Aorta (tissue), 5 donors: Measurements from ENCODE around the gene RNPEPL1. TPM values are rescaled to one million over a fixed set of nuclear protein-coding genes. Genes with fewer than 3 reads are reported as not detected.

Source experiments
- ATAC-seq: fragments of 200-7000 bp; cut with Tn5 transposase; one replicate; pipeline ENCODE4 v1.9.1; 2022; ENCODE audit warnings: moderate library complexity; ENCODE audit not compliant: low FRiP score
- DNase-seq, 2 donors: peaks; one replicate each; pipeline ENCODE4 v3.0.0-alpha.2; 2020
- H3K27ac ChIP-seq, 2 donors: one replicate each; pipeline ENCODE4 v1.5.1; 2013; ENCODE audit warnings: low read length in 2 of 2, mild to moderate bottlenecking in 2 of 2, moderate library complexity in 2 of 2, control low read depth in 1 of 2, inconsistent platforms in 1 of 2, low read depth in 1 of 2
- H3K27me3 ChIP-seq, 2 donors: one replicate each; pipeline ENCODE4 v1.6.1; 2013; ENCODE audit warnings: control low read depth in 1 of 2, low read length in 1 of 2, mild to moderate bottlenecking in 1 of 2, moderate library complexity in 1 of 2; ENCODE audit not compliant: insufficient read depth in 2 of 2, control insufficient read depth in 1 of 2
- H3K36me3 ChIP-seq, 2 donors: one replicate each; pipeline ENCODE4 v1.6.1; 2013; ENCODE audit warnings: control low read depth in 1 of 2, low read length in 1 of 2, mild to moderate bottlenecking in 1 of 2; ENCODE audit not compliant: insufficient read depth in 2 of 2, control insufficient read depth in 1 of 2
- H3K4me1 ChIP-seq, 2 donors: one replicate each; pipeline ENCODE4 v1.6.1; 2013; ENCODE audit warnings: low read length in 2 of 2, control low read depth in 1 of 2, mild to moderate bottlenecking in 1 of 2, moderate library complexity in 1 of 2; ENCODE audit not compliant: insufficient read depth in 2 of 2, control insufficient read depth in 1 of 2
- H3K4me3 ChIP-seq, 2 donors: one replicate each; pipeline ENCODE4 v1.5.1; 2013; ENCODE audit warnings: low read length in 2 of 2, control low read depth in 1 of 2, mild to moderate bottlenecking in 1 of 2
- H3K9me3 ChIP-seq: one replicate; pipeline ENCODE4 v1.6.1; 2013; ENCODE audit warnings: mild to moderate bottlenecking, low read length; ENCODE audit not compliant: control insufficient read depth
- WGBS, 2 donors: extraction: QIAGEN DNeasy Blood & Tissue Kit; methylation state at CpG; one replicate each; pipeline ENCODE4 v1.1.7; 2013; 5-methylcytosine and 5-hydroxymethylcytosine counted together
- intact Hi-C, 2 donors: fragments of 100-400 bp; cut with DNase I; formaldehyde crosslinking; loops; one replicate each; pipeline versions ENCODE4 v1.14.2 to v1.15.0; 2022
- polyA plus RNA-seq, 2 donors: library from polyadenylated mRNA; stranded (reverse); fragments of 200-250 nt; gene quantifications; one replicate each; pipeline ENCODE4 v1.2.3, GENCODE V29; 2013
- total RNA-seq, 2 donors: library from RNA; stranded (reverse); fragmentation: NEBNext Ultra II Directional; extraction: Animal tissue kit (Norgen Biotek cat#: 25700); gene quantifications; one replicate each; pipeline ENCODE4 v1.2.1, GENCODE V29; 2021
- donor health status: healthy with polysubstance abuse.
- donor health status: Bipolar disorder and iron deficiency.
- donor health status: DM: no; HTN: no; CAD: no.
- donor health status: DM: no; HTN: no; CAD: no.
- donor health status: DM: yes; HTN: yes; CAD: no.

Gene RNPEPL1
- total and polyA plus RNA-seq, 4 donors: 42.9 to 108 (median 47.6) TPM

- Histone ChIP-seq H3K27ac (peak overlapping the region in 1 of 2 donors; percentile 78), H3K4me1 (peaks cover 0 to 4% of the 10 kb centered on the region in 2 donors), H3K9me3 (no peaks in the 10 kb centered on the region), H3K36me3 (no peaks in the 10 kb centered on the region), H3K4me3 (peak overlapping the region in 1 of 2 donors; percentile 1), H3K27me3 (no peaks in the 10 kb centered on the region)
- 8 to 10% methylated on average over 47 to 53 of the region's 53 CpGs for WGBS, 2 donors
- DNase-seq: peak; percentile 97
- intact Hi-C loops: loop anchor here in 1 of 2 donors (10.0 kb wide), 1 partner anchor 428 kb away; the partner anchor contains the start of gene SNED1
- peak; percentile 93 for ATAC-seq
These were observed 1.8 kb upstream of the RNPEPL1 start for GRCh38 chr2:240566203-240567136.

GRCh38 chr2:240567137-240567871, 980 bp upstream of the RNPEPL1 start:
- ATAC-seq (peak; percentile 1), DNase-seq (peak; percentile 49 to 79)
- 23 to 26% methylated on average over 26 of the region's 26 CpGs for WGBS, 2 donors
- Histone ChIP-seq H3K27ac (peak overlapping the region in 1 of 2 donors; percentile 78), H3K9me3 (no peaks in the 10 kb centered on the region), H3K4me1 (peaks cover 0 to 4% of the 10 kb centered on the region in 2 donors), H3K4me3 (peak overlapping the region; percentile 19 to 78), H3K36me3 (no peaks in the 10 kb centered on the region), H3K27me3 (no peaks in the 10 kb centered on the region)
- intact Hi-C loops: loop anchor here in 1 of 2 donors (10.0 kb wide), 1 partner anchor 427 kb away; the partner anchor contains the start of gene SNED1

- DNase-seq (peak; percentile 78 to 90), ATAC-seq (no peak)
- H3K4me3 ChIP-seq: peak overlapping the region; percentile 19 to 78
- peak overlapping the region in 1 of 2 donors; percentile 14 for H3K27ac ChIP-seq
- H3K9me3 ChIP-seq: no peaks in the 10 kb centered on the region
- intact Hi-C loops: loop anchor here in 1 of 2 donors (2.0 to 10.0 kb wide), 2 partner anchors 18 to 426 kb away; partner anchors contain the start of genes CAPN10 and SNED1
- no peaks in the 10 kb centered on the region for H3K36me3 ChIP-seq
- 2% methylated on average over 71 to 93 of the region's 93 CpGs for WGBS, 2 donors
- H3K4me1 ChIP-seq: peaks cover 0 to 4% of the 10 kb centered on the region in 2 donors
- no peaks in the 10 kb centered on the region for H3K27me3 ChIP-seq
These were observed 616 bp downstream of the RNPEPL1 start for GRCh38 chr2:240568678-240569522.

GRCh38 chr2:240569523-240569997, 1.3 kb downstream of the RNPEPL1 start:
- H3K9me3 ChIP-seq: no peaks in the 10 kb centered on the region
- no peak overlapping the region for H3K4me3 ChIP-seq
- H3K36me3 ChIP-seq: peaks cover 0 to 2% of the 10 kb centered on the region in 2 donors
- DNase-seq: peak in 1 of 2 donors; percentile 68
- peaks cover 0 to 4% of the 10 kb centered on the region in 2 donors for H3K4me1 ChIP-seq
- no peak overlapping the region for H3K27ac ChIP-seq
- 83 to 84% methylated on average over 9 of the region's 9 CpGs for whole genome bisulfite sequencing, 2 donors
- intact Hi-C loops: loop anchor here in 1 of 2 donors (2.0 to 10.0 kb wide), 2 partner anchors 17 to 425 kb away; partner anchors contain the start of genes CAPN10 and SNED1
- no peak for ATAC-seq
- H3K27me3 ChIP-seq: no peaks in the 10 kb centered on the region

- DNase-seq (peak in 1 of 2 donors; percentile 40), ATAC-seq (no peak)
- intact Hi-C loops: loop anchor here in 1 of 2 donors (2.0 to 10.0 kb wide), 2 partner anchors 17 to 425 kb away; partner anchors contain the start of genes CAPN10 and SNED1
- H3K9me3 ChIP-seq: no peaks in the 10 kb centered on the region
- H3K27me3 ChIP-seq: no peaks in the 10 kb centered on the region
- H3K4me1 ChIP-seq: peaks cover 0 to 4% of the 10 kb centered on the region in 2 donors
- WGBS, 2 donors: 92 to 94% methylated on average over 15 of the region's 15 CpGs
- H3K4me3 ChIP-seq: no peak overlapping the region
- peaks cover 0 to 2% of the 10 kb centered on the region in 2 donors for H3K36me3 ChIP-seq
- no peak overlapping the region for H3K27ac ChIP-seq
These were observed 1.8 kb downstream of the RNPEPL1 start for GRCh38 chr2:240569998-240570530.

GRCh38 chr2:240570531-240571313, 2.4 kb downstream of the RNPEPL1 start:
- H3K36me3 ChIP-seq: peaks cover 0 to 2% of the 10 kb centered on the region in 2 donors

GRCh38 chr2:240571314-240571973, 3.2 kb downstream of the RNPEPL1 start:
- Histone ChIP-seq H3K9me3 (no peaks in the 10 kb centered on the region), H3K36me3 (peaks cover 0 to 2% of the 10 kb centered on the region in 2 donors), H3K4me1 (no peaks in the 10 kb centered on the region), H3K27me3 (no peaks in the 10 kb centered on the region), H3K4me3 (no peak overlapping the region), H3K27ac (no peak overlapping the region)
- intact Hi-C loops: no loop called here
- DNase-seq: peak; percentile 36 to 62
- ATAC-seq: no peak
- WGBS, 2 donors: 82 to 84% methylated on average over 18 of the region's 18 CpGs

More at GRCh38 chr2:240570531-240571313, 2.4 kb downstream of the RNPEPL1 start:
- no peak overlapping the region for H3K4me3 ChIP-seq
- intact Hi-C loops: no loop called here
- H3K27ac ChIP-seq: no peak overlapping the region
- no peaks in the 10 kb centered on the region for H3K27me3 ChIP-seq
- ATAC-seq: no peak
- DNase-seq: peak; percentile 36 to 68
- WGBS, 2 donors: 81 to 82% methylated on average over 10 to 11 of the region's 11 CpGs
- no peaks in the 10 kb centered on the region for H3K9me3 ChIP-seq
- H3K4me1 ChIP-seq: peaks cover 0 to 3% of the 10 kb centered on the region in 2 donors
